NCI-H526 treated with DMSO at 0.1 percent for 48 hours (cell line): Measurements from ENCODE around the gene MTG1.
"Not testable (repeated sequence)": the region's sequence is repeated elsewhere in the genome, so short reads cannot be mapped to it uniquely, and the experiment has no call there.

Experiments used
- DNase-seq: peaks from one replicate; lab custom pipeline; 2025; lab: John Stamatoyannopoulos, UW

The MTG1 gene

GRCh38 chr10:133378251-133379096 lies 15.5 kb upstream of the MTG1 start:
- DNase-seq = no peak

- DNase-seq = no peak
Measured at GRCh38 chr10:133379152-133379800, 14.7 kb upstream of the MTG1 start, which contains the start of gene PAOX. TSS of gene PAOX (plus strand) at chr10:133379262. CDS start at chr10:133379317, 55 bp downstream.

- DNase-seq = no peak
Measured at GRCh38 chr10:133379801-133380666, 13.9 kb upstream of the MTG1 start.

- DNase-seq = no peak
Measured at GRCh38 chr10:133381036-133381435, 12.9 kb upstream of the MTG1 start.

- DNase-seq = no peak
Measured at GRCh38 chr10:133383551-133383950, 10.4 kb upstream of the MTG1 start.

- DNase-seq = no peak
Measured at GRCh38 chr10:133384071-133384470, 9.9 kb upstream of the MTG1 start.

GRCh38 chr10:133385214-133385613 lies 8.7 kb upstream of the MTG1 start:
- no peak for DNase-seq

- DNase-seq = not testable (repeated sequence)
Measured at GRCh38 chr10:133386951-133387350, 7.0 kb upstream of the MTG1 start.

- DNase-seq = no peak
Measured at GRCh38 chr10:133388236-133388972, 5.6 kb upstream of the MTG1 start.

GRCh38 chr10:133388973-133389818 lies 4.8 kb upstream of the MTG1 start:
- DNase-seq = no peak

- no peak for DNase-seq
Measured at GRCh38 chr10:133390597-133391248, 3.2 kb upstream of the MTG1 start.

GRCh38 chr10:133391249-133391635 lies 2.7 kb upstream of the MTG1 start:
- DNase-seq = no peak

- no peak for DNase-seq
Measured at GRCh38 chr10:133391761-133392518, 2.0 kb upstream of the MTG1 start.

- DNase-seq = no peak
Measured at GRCh38 chr10:133393401-133394063, 425 bp upstream of the MTG1 start.

- no peak for DNase-seq
Measured at GRCh38 chr10:133394801-133395221, 854 bp downstream of the MTG1 start.

GRCh38 chr10:133396035-133396624 lies 2.2 kb downstream of the MTG1 start:
- no peak for DNase-seq

GRCh38 chr10:133397938-133398337 lies 4.0 kb downstream of the MTG1 start:
- no peak for DNase-seq

GRCh38 chr10:133399123-133399601 lies 5.2 kb downstream of the MTG1 start:
- no peak for DNase-seq
